Iris pigment epithelial cell (primary cell): ENCODE results near the gene UBQLN1.

Source experiments
- DNase-seq: peaks from one replicate; pipeline ENCODE4 v3.0.0-alpha.2; 2011; ENCODE audit warnings: low read depth

The UBQLN1 gene

DNA sequence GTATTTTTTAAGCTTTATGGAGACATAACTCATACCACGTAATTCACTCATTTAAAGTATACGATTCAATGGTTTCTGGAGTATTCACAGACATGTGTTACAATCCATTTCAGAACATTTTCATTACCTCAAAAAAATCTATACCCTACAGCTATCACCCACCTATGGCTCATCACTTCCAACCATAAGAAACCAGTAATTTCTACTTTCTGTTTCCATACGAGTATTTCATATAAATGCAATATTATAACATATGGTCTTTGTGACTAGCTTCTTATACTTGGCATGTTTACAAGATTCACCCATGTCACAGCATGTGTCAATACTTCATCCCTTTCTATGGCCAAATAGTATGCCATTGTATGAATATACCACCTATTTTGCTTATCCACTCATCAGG, 18.8 kb downstream of the UBQLN1 start:
- DNase-seq = no peak

DNA sequence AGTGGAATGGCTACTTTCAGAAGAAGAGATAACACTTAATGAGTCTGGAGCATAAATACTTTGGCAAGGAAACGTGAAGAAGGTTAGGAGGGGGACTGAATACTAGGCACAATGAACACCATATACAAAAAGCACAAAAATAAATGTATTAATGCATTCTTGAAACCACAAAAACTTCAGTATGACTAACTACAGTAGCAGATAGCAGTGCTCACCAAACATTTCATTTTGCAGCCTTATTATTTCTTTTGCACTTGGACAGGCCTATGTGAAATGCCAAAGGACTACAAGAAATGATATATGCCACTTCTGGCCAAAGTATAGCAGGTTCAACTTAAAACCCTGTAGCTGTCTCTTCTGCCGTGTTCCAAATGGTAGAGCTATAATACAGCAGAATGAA, 26.3 kb downstream of the UBQLN1 start:
- DNase-seq = no peak

DNA sequence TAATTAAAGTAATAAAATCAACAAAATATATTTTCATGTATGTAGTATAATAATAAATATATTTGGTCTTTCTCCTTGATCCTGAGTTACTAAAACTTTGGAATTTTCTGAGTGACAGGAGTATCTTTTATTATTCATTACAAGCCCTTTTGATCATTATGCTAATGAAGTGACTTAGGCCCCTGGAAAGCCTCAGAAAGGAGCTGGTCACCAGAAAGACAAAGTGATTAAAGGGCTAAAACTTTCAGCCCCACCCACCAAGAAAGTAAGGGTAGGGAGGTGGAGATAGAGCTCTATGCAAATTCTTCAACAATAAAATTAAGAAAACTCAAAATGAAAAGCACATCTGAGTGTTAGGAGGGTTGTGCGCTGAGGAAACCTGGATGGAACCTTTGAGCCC, 27.5 kb downstream of the UBQLN1 start:
- DNase-seq = no peak

DNA sequence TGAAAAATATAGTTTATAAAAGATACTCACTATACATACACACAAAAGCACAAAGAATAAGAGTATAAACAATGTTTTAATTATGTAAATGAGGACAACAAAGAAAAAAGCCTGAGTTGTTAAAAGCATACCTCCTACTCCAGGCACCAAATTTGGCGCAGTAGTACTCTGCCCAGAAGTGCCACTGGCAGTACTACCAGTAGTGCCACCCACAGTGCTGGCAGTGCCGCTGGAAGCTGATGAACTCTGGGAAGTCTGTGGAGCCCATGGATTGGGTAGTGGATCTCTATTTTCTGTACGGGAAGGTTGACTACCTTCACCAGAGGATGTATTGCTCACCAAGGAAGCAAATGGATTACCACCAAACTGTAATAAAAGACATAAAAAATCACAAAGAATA, 30.2 kb downstream of the UBQLN1 start:
- no peak for DNase-seq

DNA sequence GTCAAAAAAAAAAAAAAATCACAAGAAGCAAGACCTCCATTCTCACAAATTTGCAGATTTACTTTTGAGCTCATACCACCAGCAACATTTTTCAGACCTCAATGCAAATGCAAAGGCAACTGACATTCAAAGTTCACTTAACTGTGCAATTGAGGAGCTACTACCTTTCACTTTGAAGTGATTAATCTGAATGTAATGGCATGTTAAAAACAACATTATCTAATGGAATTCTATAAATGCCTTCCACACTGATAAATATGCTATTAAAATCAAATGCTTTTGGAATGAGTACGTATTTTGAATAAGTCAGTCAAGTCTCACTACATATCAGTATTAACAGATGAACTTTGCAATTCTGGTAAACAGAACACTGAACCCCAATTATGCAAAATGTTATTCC, 32.3 kb downstream of the UBQLN1 start:
- DNase-seq = peak; percentile 41

DNA sequence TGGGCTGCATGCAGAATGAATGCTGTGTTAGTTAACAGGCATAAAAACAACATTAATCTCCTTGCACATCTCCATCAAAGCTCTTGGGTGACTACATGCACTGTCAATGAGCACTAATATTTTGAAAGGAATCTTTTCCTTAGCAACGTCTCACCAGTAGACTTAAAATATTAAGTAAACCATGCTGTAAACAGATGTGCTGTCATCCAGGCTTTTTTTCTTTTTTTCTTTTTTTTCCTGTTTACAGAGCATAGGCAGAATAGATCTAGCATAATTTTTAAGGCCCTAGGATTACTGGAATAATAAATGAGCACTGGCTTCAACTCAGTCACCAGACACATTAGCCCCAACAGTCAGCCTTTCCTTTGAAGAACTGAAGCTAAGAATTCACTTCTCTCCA, 36.3 kb downstream of the UBQLN1 start:
- no peak for DNase-seq

DNA sequence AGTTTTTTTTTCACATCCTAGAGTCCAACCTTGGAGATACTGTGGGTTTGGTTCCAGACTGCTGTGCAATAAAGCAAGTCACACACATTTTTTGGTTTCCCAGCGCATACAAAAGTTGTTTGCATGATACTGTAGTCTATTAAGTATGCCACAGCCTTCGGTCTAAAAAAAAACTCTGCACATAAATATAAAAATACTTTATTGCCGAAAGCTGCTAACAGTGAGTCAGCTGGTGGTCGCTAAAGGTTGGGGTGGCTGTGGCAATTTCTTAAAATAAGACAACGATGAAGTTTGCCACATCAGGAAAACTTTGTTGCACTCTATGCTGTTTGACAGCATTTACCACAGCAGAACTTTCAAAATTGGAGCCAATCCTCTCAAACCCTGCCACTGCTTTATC, 37.4 kb downstream of the UBQLN1 start:
- DNase-seq = no peak

DNA sequence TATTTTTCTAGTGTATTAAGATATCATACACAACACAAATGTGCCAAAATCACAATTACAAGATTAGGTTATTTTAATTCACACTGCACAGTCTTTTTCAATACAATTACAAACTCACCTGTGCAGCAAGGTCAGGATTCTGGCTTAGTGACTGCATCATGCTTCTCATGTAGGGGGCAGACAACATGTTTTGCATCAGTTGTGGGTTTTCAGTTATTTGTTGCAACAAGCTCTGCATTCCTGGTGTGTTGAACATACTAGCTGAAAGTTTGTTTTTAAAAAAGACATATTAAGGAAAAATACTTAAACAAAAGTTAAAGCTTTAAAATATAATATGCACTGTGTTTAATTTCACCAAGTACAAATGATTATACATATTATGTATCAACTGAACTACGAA, 38.7 kb downstream of the UBQLN1 start:
- peak; percentile 63 for DNase-seq

DNA sequence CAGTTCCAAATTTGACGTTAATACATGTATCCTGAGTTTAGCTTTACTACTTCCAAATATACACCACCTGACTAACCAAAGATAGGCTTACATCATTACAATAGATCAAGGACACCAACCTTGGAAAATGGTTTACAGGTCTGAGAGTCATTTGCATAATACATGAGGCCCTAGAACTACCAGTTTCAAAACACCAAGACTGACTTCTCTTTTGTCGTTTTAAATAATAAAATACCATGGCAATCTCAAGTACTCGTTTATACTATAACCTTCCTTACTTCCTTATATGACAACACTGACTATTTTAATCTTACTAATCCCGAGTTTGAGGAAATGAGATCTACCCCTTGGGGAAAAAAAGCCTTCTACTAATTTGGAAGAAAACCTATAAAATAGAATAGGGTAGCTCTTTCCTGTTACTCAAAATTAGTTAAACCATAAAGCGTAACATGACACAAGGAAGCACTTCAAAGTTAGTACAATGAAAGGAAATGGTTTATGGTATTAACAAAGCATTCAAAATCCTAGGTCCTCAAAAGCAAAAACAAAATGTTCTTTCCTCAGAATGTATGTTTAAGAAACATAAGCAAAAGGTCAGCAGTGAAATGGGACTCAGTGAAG, 42.1 kb downstream of the UBQLN1 start:
- DNase-seq = no peak

DNA sequence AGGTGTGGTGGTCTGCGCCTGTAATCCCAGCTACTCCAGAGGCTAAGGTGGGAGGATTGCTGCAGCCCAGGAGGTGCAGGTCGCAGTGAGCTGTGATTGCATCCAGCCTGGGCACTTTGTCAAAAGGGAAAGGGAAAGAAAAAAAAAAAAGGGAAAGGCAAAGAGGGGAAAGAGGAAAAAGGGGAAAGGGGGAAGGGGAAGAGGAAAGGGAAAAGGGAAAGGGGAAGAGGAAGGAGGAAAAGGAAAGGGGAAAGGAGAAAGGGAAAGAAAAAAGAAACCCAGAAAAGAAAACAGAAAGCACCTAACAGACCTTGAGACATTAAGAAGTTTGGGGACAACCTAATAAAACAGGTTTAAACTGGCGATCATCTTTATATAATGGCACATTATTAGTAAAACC, 44.8 kb downstream of the UBQLN1 start:
- DNase-seq = no peak

DNA sequence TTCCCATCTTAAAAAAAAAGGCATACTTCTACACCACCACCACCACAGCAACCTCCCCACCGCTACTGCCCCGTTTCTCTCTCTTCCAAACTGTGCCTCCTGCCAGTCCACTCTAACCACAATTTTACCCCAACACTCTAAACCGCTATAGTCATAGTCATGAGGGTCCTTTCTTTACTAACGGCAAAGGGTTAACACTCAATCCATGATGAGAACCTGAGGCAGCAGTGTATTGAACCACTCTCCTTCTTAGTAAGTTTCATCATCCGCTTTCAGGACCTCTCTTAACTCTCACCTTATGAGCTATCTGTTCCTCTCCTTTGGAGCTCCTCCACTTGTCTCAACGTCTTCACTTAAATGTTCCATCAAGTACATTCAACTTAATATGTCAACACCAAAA, 50.8 kb downstream of the UBQLN1 start:
- no peak for DNase-seq

DNA sequence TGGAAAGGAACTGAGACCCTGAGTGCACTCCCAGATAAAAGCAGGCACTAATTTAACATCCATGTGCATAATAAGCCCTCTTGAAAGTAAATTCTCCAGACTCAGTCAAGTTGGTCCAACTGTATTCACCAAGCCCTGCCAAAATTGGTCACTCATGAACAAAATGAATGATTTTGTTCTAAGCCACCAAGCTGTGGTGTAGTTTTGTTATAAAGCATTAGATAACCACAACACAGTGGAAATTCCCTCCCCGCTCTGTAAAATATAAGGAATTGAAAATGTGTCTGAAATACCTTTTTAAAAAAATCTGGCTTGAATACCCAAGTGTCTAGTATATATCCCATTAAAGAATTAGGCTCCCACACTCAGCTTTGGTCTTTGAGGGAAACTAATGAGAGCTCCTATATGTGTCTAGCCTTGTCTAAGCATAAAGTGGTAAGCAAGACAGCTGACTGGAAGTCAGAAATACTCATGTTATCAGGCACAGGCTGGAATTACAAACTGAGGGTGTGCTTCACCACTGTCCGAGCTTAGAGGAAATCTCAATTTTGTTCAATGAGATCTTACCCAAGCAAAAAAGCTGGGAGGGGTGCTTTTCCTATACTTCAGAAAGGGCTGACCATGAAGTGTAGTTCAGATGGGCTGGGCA, 51.6 kb downstream of the UBQLN1 start:
- DNase-seq = no peak

DNA sequence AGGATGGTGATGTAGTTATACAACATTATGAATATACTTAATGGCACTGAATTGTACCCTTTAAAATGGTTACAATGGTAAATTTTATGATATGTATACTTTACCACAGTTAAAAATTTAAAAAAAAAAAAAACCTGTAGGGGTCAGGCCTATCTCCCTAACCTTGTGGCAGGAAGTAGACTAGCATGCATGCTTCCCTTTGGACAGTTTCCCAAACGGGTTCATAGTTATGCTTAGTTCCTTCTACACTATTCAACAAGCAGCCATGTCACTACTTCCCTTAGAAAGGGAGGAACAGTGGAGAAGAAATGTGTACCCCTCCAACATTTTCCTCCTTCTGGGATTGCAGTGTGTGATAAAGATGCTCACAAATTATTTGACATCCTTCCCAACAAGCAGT, 52.3 kb downstream of the UBQLN1 start:
- DNase-seq = no peak

DNA sequence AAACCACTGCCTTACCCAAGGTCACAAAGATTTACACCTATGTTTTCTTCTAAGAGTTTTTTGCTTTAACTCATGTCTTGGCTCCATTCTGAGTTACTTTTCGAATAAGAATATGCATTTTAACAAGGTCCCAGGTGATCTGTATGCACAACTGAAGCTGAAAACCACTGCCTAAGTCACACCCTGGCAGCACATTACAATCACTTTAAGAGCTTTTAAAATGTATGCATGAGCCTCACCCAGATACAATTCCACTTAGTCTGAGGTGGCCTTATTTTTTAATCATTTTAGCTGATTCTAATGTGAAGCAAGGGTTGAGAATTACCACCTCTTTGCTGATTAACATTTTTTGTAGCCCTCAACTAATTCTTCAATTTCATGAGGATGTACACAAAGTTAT, 55.3 kb downstream of the UBQLN1 start:
- DNase-seq = no peak

DNA sequence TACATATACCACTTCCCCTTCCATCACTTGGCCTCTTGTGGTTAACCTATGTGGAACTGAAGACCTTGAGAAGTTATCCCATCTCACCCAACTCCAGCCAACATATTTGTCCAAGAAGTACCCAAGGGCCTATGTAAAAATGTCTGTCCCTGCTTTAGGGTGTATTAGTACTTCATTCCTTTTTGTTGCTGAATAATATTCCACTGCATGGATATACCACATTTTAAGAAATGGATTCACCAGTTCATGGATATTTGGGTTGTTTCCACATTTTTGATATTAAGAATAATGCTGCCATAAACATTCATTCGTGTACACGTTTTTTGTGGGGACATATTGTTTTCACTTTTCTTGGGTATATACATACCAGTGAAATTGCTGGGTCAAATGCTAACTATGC, 56.2 kb downstream of the UBQLN1 start:
- no peak for DNase-seq

DNA sequence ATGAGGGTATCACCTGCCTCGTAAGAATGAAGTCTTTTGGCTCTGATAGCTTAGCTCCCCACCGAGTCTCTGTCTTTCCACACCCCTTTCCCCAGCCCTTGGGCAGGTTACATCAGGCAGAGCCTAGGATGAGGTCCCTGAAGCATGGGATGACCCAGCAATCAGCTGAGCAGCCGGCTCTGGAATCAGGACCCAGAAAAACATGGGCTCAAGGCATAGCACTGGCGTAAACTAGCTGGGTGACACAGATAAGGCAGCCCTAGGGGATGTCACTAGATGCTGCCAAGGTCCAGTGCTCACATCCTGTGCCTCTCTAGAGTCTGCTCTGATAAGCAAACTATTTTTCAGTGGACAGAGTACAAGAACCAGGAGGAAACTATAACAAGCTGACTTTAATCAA, 58.2 kb downstream of the UBQLN1 start:
- no peak for DNase-seq

DNA sequence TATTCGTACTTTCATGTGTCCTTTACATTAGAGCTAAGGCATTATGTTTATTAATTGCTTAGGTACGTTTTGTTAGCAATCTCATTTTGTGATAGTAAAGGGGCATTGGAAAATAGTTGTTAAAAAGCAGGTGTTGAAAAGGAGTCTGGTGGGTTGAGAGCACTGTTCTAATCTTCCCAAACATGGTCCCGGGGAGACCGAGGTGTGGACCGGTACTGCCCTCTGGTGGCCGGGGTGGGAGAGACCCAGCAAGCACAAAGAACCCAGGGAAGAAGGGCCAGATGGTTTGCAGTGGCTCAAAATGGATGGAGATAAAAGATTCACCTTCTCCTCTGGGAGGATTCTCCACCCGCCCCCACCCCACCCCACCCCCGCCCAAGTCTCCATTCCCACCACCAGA, 58.7 kb downstream of the UBQLN1 start:
- peak; percentile 38 for DNase-seq

DNA sequence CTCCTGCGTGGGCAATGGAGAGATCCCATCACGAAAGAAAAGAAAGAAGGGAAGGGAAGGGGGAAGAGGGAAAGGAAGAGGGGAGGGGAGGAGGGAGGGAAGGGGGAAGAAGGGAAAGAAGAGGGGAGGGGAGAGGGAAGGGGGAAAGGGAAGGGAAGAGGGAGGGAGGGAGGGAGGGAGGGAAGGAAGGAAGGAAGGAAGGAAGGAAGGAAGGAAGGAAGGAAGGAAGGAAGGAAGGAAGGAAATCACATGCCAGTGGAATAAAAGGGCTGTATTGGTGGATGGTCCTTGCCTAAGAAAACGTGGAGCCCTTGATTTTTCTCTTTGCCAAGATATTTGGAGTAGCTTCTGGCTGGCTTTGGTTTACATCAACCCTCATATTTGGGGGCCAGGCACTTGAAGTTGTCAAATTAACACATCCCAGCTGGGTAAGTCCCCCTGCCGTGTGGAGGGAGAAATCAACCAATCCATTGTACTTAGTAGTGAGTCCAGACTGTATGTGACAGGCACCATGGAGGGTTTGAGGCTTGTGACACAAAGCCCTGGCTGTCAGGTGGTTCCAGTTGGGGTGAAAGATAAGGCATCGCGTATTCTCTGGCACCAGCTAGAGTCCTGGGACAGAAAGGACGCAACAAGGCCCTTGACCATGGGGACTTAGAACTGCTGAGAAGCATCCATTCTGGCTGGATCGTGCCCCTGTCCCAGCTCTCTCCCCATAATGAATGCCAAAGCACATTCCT, 61.1 kb downstream of the UBQLN1 start:
- DNase-seq = no peak

DNA sequence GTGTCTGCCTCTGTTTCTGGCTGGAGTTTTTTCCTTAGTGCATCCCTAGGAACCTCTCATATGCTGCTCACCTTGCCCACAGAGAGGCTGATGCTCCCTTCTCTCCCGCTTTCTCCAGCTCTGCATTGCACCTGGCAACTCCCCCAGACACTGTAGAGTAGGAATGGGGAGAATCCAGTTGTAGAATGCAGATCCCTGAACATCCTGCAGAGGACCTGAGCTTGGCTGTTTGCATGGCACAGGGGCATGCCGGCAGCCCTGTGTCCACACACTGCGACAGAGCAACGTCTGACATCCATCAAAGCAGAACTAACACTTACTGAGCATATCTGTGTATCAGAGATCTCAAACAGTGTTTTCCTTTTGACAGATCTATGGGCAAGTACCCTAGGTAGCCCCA, 65.0 kb downstream of the UBQLN1 start:
- DNase-seq = no peak

DNA sequence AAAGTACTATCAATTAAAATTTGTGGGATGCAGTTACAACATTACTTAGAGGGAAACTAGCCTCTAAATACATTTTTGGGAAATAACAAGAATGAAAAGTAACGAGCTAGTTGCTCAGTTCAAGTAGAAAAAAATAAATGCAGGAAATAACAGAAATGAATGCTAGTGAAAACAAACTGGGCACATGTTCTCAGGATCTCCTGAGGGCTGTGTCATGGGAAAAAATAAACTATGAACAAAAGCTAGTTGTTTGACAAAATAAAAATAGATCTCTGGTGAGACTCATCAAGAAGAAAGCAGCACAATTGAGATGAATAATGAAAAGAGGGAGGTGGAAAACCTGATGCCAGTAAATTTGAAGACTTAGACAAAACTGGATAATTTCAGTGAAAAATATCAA, 68.5 kb downstream of the UBQLN1 start:
- no peak for DNase-seq

DNA sequence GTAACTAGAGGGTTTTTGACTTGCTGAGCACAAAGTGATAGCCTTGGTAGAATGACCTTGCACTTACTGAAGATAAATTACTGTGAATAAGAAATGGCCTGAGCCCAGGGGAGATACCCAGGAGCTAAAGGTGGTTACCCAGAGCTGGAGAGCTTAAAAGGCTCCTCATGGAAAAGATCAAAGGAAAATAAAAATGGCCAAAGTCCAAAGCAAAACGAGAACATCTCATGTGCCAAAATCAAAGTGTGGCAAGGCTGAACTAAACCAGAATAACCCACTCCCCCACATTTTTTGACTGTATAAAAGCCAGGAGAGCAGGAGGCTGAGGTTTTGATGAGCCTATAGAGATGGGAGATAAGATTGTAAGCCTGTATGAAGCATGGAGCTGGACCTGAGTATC, 70.4 kb downstream of the UBQLN1 start:
- no peak for DNase-seq

DNA sequence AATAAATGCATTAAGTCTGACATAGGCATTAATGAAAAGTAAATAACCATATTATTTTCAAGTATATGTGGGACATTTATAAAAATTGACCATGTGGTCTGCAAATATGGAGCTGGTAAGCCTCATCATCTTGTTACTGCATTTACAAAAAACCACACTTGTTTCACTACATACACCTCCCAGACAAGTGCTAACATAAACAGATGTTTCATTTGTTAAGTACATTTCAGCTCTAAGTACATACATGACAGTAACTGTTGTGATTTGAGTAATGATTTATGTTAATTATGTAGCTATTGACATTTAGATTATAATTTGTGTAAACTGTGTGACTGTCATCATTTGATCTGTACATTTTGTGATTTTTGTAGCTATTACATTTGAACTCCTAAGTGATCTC, 70.9 kb downstream of the UBQLN1 start:
- no peak for DNase-seq

DNA sequence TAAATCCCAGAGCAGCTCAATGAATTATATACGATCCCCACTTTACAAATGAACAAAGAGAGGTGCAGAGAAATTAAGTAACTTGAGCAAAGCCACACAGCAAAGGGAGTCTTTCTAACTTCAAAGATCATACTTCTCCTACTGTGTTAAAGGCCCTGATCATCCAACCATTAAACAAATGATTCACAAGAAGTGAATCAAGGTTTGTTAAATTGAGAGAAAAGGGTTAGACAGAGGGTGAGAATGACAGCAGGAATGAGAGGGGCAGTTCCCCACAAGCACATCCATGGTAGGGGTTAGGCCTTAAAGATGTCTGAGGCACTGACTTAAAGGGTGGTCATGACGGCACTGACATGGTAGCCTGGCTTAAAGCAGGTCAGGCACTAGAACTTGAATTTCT, 74.1 kb downstream of the UBQLN1 start:
- DNase-seq = no peak

DNA sequence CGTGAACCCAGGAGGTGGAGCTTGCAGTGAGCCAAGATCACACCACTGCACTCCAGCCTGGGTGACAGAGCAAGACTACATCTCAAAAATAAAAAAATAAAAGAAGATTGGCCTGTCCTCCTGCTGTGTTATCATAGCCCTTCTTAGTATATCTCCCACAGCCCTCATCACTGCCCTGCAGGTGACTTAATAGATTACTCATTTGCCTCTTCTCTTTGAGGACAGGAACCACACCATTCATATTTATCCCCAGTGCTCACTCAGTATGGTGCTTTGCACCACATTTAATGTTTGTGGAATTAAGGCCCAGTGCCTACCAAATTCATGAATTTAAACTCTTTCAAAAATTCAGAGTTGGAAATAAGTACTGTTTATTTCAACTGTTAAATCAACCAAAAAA, 74.5 kb downstream of the UBQLN1 start:
- DNase-seq = no peak
